OCI-LY7 (cell line): ENCODE measurements around the gene ZNF746. TPM values are rescaled to one million over a fixed set of nuclear protein-coding genes. Genes with fewer than 3 reads are reported as not detected.

Experiments
- BruUV-seq: library from RNA; stranded (reverse); fragments of 400-500 nt; replicated peaks from 2 replicates; lab custom pipeline; 2021; lab: Mats Ljungman, UMichigan
- CTCF ChIA-PET: fragments of 300-600 bp; sonication (Branson Sonifier 250); formaldehyde crosslinking; loops from one replicate; lab custom pipeline; 2022; ENCODE audit warnings: antibody characterized with exemption; ENCODE audit not compliant: unreplicated experiment; lab: Charles Lee
- POLR2A ChIA-PET: fragments of 300-600 bp; sonication (Branson Sonifier 250); formaldehyde crosslinking; loops from one replicate; lab custom pipeline; 2022; ENCODE audit warnings: antibody characterized with exemption; lab: Charles Lee
- DNase-seq: peaks from one replicate; pipeline ENCODE4 v3.0.0-alpha.2; 2015; ENCODE audit warnings: low spot score
- H2AFZ ChIP-seq: fragments of 200-600 bp; sonication (generic), shearing (Covaris generic); 2 replicates; pipeline ENCODE4 v1.6.1; 2014; ENCODE audit warnings: mild to moderate bottlenecking, antibody characterized with exemption, low read length, moderate library complexity
- H3K27ac ChIP-seq: fragments of 200-600 bp; sonication (generic); 2 replicates; pipeline ENCODE4 v1.5.1; 2014; ENCODE audit warnings: mixed run types, low read depth, mild to moderate bottlenecking, moderate library complexity, low read length, inconsistent platforms; ENCODE audit not compliant: poor library complexity, severe bottlenecking
- H3K36me3 ChIP-seq: fragments of 200-600 bp; sonication (generic); 2 replicates; pipeline ENCODE4 v1.6.1; 2014; ENCODE audit warnings: mild to moderate bottlenecking, antibody characterized with exemption, low read length, moderate library complexity, mixed read lengths; ENCODE audit not compliant: insufficient read depth
- H3K4me1 ChIP-seq: fragments of 200-600 bp; sonication (generic); 2 replicates; pipeline ENCODE4 v1.5.1; 2014; ENCODE audit warnings: mild to moderate bottlenecking, low read length; ENCODE audit not compliant: insufficient read depth, poor library complexity, severe bottlenecking
- H3K4me2 ChIP-seq: fragments of 200-600 bp; sonication (generic); 2 replicates; pipeline ENCODE4 v1.6.1; 2014; ENCODE audit warnings: mild to moderate bottlenecking, low read length
- H3K4me3 ChIP-seq: fragments of 200-600 bp; sonication (generic); 2 replicates; pipeline ENCODE4 v1.5.1; 2014; ENCODE audit warnings: mild to moderate bottlenecking, low read depth, low read length; ENCODE audit not compliant: poor library complexity, severe bottlenecking
- H3K79me2 ChIP-seq: fragments of 200-600 bp; sonication (generic); 2 replicates; pipeline ENCODE4 v1.6.1; 2016; ENCODE audit warnings: low read depth, mild to moderate bottlenecking, low read length, moderate library complexity, mixed read lengths; ENCODE audit not compliant: insufficient read depth
- H3K9me2 ChIP-seq: fragments of 200-600 bp; sonication (generic); 2 replicates; pipeline ENCODE4 v1.6.1; 2016; ENCODE audit warnings: mild to moderate bottlenecking, low read length, mixed read lengths; ENCODE audit not compliant: insufficient read depth
- H3K9me3 ChIP-seq: fragments of 200-600 bp; sonication (generic); 2 replicates; pipeline ENCODE4 v1.6.1; 2014; ENCODE audit warnings: mild to moderate bottlenecking, mixed run types, low read length, mixed read lengths
- H4K20me1 ChIP-seq: fragments of 200-600 bp; sonication (generic); 2 replicates; pipeline ENCODE4 v1.6.1; 2014; ENCODE audit warnings: mild to moderate bottlenecking, antibody characterized with exemption, low read length, moderate library complexity, mixed read lengths; ENCODE audit not compliant: insufficient read depth
- EZH2phosphoT487 ChIP-seq: fragments of 200-600 bp; sonication (generic); IDR thresholded peaks from 2 replicates; pipeline ENCODE4 v1.6.1; 2018; ENCODE audit warnings: low read depth, borderline replicate concordance, mild to moderate bottlenecking, mixed run types, antibody characterized with exemption, low read length, moderate library complexity, mixed read lengths
- intact Hi-C: fragments of 100-400 bp; cut with micrococcal nuclease; formaldehyde crosslinking; loops from one replicate; pipeline ENCODE4 v1.10.0; 2022; ENCODE audit not compliant: unreplicated experiment
- total RNA-seq, 2 experiments: library from RNA; depleted of rRNA in 1 of 2; stranded (reverse); fragments of >200 nt in 1 of 2; shearing (Covaris generic) in 1 of 2; gene quantifications; 2 replicates each; pipeline ENCODE4 v1.2.3, GENCODE V29; 2014 to 2022
- TF ChIP-seq, protein P1 (sequence below): fragments of 200-600 bp; sonication (generic); conservative IDR thresholded peaks from 2 replicates; pipeline ENCODE4 v1.5.1; 2014; ENCODE audit warnings: mild to moderate bottlenecking, antibody characterized with exemption, low read length, moderate library complexity, mixed read lengths

ZNF746 gene
- total RNA-seq, 2 experiments from 2014 or later = 14.8 to 18.9 TPM

DNA sequence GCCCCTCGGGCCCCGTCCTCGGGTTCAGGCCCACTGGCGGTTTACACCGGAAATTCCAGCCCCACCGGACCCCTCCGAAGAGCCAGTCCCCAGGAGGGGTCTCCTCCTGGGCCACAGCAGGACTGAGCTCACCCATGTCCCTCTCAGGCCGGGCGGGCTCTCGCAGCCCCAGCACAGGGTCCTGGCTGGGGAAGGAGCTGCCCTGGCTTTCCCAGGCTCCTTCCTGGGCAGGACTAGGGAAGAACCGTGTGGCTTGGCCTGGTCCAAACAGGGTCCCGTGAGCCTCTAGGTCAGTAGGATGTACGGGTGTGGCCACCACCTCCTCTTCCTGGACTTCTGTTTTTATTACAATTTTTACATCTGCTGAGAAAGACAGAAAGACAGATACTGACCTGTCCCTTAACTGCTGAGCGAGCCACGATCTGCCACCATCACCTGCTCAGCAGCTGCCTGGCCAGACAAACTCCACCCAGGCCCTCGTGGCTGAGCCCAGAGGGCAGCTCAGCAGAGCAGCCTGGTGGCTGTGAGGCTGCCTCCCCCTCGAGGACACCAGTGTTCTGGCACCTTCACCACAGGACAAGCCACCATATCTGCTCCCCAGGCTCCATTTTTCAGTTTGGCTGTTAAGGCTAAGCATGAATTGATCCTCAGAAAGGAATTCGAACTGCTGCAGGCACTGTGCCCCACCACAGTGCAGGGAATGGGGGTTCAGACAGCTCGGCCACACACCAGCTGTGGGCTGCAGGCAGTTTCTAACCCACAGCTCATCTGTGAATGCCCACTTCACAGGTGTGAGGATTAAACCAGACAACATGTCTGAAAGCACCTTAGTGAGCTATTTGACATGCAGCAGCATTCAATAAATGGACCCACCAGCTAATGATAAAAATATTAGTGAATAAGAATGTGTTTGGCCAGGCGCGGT is 22.2 kb downstream of the ZNF746 start:
- Histone ChIP-seq H4K20me1 (no peaks in the 10 kb centered on the region), H3K4me3 (no peak overlapping the region), H3K4me2 (no peak overlapping the region), H3K27ac (no peak overlapping the region), H3K36me3 (peaks cover 89% of the 10 kb centered on the region), H3K9me3 (peaks cover 15% of the 10 kb centered on the region; the same call in 1 of the 2 replicates), H3K4me1 (no peaks in the 10 kb centered on the region), H3K9me2 (no peaks in the 10 kb centered on the region), H2AFZ (no peak overlapping the region), H3K79me2 (no peaks in the 10 kb centered on the region)
- CTCF ChIA-PET = no interaction called here
- intact Hi-C loops = no loop called here
- no TSS peak for BruUV-seq
- POLR2A ChIA-PET = interaction anchor here (0.6 kb wide), 1 partner anchor 15 kb away, joined by 4 read pairs; the partner anchor contains the start of gene ZNF777
- TF ChIP-seq, protein P1, sequence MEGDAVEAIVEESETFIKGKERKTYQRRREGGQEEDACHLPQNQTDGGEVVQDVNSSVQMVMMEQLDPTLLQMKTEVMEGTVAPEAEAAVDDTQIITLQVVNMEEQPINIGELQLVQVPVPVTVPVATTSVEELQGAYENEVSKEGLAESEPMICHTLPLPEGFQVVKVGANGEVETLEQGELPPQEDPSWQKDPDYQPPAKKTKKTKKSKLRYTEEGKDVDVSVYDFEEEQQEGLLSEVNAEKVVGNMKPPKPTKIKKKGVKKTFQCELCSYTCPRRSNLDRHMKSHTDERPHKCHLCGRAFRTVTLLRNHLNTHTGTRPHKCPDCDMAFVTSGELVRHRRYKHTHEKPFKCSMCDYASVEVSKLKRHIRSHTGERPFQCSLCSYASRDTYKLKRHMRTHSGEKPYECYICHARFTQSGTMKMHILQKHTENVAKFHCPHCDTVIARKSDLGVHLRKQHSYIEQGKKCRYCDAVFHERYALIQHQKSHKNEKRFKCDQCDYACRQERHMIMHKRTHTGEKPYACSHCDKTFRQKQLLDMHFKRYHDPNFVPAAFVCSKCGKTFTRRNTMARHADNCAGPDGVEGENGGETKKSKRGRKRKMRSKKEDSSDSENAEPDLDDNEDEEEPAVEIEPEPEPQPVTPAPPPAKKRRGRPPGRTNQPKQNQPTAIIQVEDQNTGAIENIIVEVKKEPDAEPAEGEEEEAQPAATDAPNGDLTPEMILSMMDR = no peak
- TF ChIP-seq EZH2phosphoT487 = no peak
- DNase-seq = no peak

DNA sequence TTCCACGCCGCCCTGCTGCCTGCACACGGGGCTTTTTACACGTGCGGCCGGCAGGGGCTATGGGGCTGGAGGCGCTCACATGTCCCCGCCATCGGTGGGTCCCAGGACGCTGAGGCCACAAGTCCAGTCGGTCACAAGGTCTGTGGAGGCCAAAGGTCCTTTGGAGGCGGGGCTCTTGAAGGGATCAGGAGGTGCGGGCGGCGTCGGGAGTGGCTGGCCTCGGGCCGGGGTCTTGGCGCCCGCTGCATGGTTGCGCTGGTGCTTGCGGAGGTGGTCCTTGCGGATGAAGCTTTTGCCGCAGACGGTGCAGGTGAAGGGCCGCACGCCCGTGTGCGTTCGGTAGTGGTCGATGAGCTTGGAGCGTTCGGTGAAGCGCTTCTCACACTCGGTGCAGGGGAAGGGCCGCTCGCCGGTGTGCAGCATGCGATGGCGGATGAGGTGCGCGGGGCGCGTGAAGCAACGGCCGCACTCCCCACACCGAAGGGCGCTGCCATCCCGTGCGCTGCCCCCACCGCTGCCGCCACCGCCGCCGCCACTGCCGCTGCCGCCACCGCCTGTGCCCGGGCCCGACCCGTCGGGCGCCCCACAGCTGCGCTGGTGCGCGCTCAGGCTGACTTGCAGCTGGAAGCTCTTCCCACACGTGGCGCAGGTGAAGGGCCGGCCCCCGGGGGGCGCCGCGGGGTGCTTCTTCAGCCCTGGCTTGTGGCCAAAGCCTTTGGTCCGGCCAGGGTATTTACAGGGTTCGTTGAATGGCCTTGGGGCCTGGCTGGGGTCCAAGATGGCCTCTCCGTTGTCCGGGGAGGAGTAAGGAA is 23.1 kb downstream of the ZNF746 start:
- no peak for DNase-seq
- no peaks in the 10 kb centered on the region for H3K9me2 ChIP-seq
- POLR2A ChIA-PET = no interaction called here
- H2AFZ ChIP-seq = no peak overlapping the region
- H3K4me3 ChIP-seq = no peak overlapping the region
- intact Hi-C loops = no loop called here
- no peaks in the 10 kb centered on the region for H3K4me1 ChIP-seq
- H3K79me2 ChIP-seq = no peaks in the 10 kb centered on the region
- BruUV-seq = no TSS peak
- H3K36me3 ChIP-seq = peaks cover 80% of the 10 kb centered on the region
- TF ChIP-seq, protein P1 = peak; percentile 34; the same call in 1 of the 2 replicates
- no peak for TF ChIP-seq EZH2phosphoT487
- H3K4me2 ChIP-seq = no peak overlapping the region
- H3K9me3 ChIP-seq = peaks cover 9% of the 10 kb centered on the region; the same call in 1 of the 2 replicates
- H3K27ac ChIP-seq = no peak overlapping the region
- CTCF ChIA-PET = no interaction called here
- no peaks in the 10 kb centered on the region for H4K20me1 ChIP-seq
